Measurements from ENCODE around the gene DSPP. TPM values are rescaled to one million over a fixed set of nuclear protein-coding genes. Genes with fewer than 3 reads are reported as not detected.

Gene DSPP
- total RNA-seq, 2 donors from 2014 or later: not detected

GRCh38 chr4:87575983-87576382, 32.3 kb upstream of the DSPP start:
- DNase-seq (ENCODE audit: low spot score): no peak
- intact Hi-C loops (cut with DNase I): no loop called here
- Histone ChIP-seq H3K27me3 (replicated peaks; ENCODE audit: insufficient read depth) (no peaks in the 10 kb centered on the region), H3K9me3 (no peaks in the 10 kb centered on the region), H3K4me3 (no peak overlapping the region), H3K27ac (no peak overlapping the region), H3K36me3 (no peaks in the 10 kb centered on the region), H3K4me1 (replicated peaks) (no peaks in the 10 kb centered on the region)
- TF ChIP-seq POLR2A (IDR thresholded peaks at IDR 0.05): no peak
- no peak for TF ChIP-seq POLR2AphosphoS5 (IDR thresholded peaks at IDR 0.05)
- no peak for TF ChIP-seq CTCF (IDR thresholded peaks at IDR 0.05)

DNA sequence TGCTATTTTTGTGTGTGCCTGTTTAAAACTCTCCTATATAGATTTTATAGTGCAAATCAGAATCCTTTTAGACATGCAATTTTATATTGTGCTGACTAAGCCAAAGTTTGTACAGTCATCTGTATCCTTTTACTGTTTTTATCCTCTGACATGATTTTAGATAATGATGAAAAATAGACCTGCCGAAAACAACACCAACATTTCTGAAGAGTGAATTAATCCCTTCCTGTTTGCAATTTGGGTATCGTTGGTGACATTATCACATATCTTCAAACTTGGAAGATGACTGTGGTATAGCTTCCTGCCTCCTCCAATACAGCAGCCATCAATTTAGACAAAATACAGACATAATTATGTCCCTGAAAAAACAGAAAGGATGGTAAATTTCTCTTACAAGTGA, 28.9 kb upstream of the DSPP start:
- no peaks in the 10 kb centered on the region for H3K36me3 ChIP-seq
- H3K27ac ChIP-seq: no peak overlapping the region
- TF ChIP-seq POLR2A (IDR thresholded peaks at IDR 0.05): no peak
- no peak for TF ChIP-seq POLR2AphosphoS5 (IDR thresholded peaks at IDR 0.05)
- no peak for TF ChIP-seq CTCF (IDR thresholded peaks at IDR 0.05)
- H3K9me3 ChIP-seq: no peaks in the 10 kb centered on the region
- no peak overlapping the region for H3K4me3 ChIP-seq
- H3K4me1 ChIP-seq (replicated peaks): no peaks in the 10 kb centered on the region
- intact Hi-C loops (cut with DNase I): no loop called here
- WGBS: 28% methylated on average over 2 of the region's 2 CpGs
- DNase-seq (ENCODE audit: low spot score): no peak
- H3K27me3 ChIP-seq (replicated peaks; ENCODE audit: insufficient read depth): no peaks in the 10 kb centered on the region

DNA sequence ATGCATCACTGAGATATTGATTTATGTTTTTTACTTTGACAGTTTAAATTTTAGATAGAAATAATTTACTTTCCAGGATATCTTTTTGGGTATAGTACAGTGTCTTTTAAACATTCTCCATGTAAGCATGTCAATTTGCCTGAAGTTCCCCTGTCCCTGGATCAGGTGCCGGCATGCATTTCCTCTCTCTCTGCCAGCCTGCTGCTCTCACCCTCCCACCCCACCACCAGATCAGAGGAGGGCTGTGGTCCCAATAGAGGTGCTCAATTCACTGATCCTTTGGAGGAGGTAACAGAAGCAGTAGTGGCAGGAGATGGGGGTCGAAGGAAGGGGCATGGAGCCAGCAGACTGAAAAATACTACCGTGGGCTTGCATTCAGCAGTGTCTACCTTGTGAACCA, 28.3 kb upstream of the DSPP start:
- Histone ChIP-seq H3K9me3 (no peaks in the 10 kb centered on the region), H3K4me1 (replicated peaks) (no peaks in the 10 kb centered on the region), H3K27ac (no peak overlapping the region), H3K36me3 (no peaks in the 10 kb centered on the region), H3K27me3 (replicated peaks; ENCODE audit: insufficient read depth) (no peaks in the 10 kb centered on the region), H3K4me3 (no peak overlapping the region)
- no peak for TF ChIP-seq POLR2AphosphoS5 (IDR thresholded peaks at IDR 0.05)
- intact Hi-C loops (cut with DNase I): no loop called here
- WGBS: 72% methylated on average over 3 of the region's 3 CpGs
- DNase-seq (ENCODE audit: low spot score): no peak

DNA sequence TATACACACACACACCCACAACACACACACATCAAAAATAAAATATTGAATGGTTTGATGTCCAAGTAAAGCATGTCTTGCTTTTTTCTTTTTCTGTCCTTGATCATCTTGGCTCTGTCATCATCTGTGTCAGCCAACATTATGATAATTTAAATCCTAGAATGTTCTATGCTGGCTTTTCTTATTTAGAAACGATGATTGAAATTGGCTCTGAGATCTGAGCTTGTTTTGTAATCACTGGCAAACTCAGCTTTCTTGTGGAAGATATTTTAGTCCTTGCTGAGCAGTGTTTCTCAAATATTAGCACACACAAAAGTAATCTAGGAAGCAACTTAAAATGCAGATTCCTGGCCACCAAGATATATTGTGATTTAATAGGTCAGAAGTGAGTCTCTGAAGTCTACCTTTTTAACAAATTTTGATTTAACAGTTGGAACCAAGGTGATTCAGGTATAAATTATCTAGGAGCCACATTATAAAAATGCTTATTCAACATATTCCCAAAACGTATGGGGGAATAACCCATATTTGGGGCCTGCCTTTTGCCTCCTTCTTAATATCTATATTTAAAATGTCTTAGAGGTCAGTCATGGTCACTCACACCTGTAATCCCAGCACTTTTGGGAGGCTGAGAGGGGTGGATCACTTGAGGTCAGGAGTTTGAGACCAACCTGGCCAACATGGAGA, 24.0 kb upstream of the DSPP start:
- Histone ChIP-seq H3K27me3 (replicated peaks; ENCODE audit: insufficient read depth) (no peaks in the 10 kb centered on the region), H3K36me3 (no peaks in the 10 kb centered on the region), H3K4me1 (replicated peaks) (no peaks in the 10 kb centered on the region), H3K9me3 (no peaks in the 10 kb centered on the region), H3K4me3 (no peak overlapping the region), H3K27ac (no peak overlapping the region)
- TF ChIP-seq POLR2AphosphoS5 (IDR thresholded peaks at IDR 0.05) (no peak), POLR2A (IDR thresholded peaks at IDR 0.05) (no peak), CTCF (IDR thresholded peaks at IDR 0.05) (no peak)
- 82% methylated on average over 2 of the region's 2 CpGs for WGBS
- no peak for DNase-seq (ENCODE audit: low spot score)
- intact Hi-C loops (cut with DNase I): no loop called here

GRCh38 chr4:87589531-87589930, 18.8 kb upstream of the DSPP start:
- no peak for DNase-seq (ENCODE audit: low spot score)
- intact Hi-C loops (cut with DNase I): no loop called here
- no peaks in the 10 kb centered on the region for H3K36me3 ChIP-seq
- no peaks in the 10 kb centered on the region for H3K9me3 ChIP-seq
- no peak overlapping the region for H3K4me3 ChIP-seq
- TF ChIP-seq CTCF (IDR thresholded peaks at IDR 0.05) (no peak), POLR2AphosphoS5 (IDR thresholded peaks at IDR 0.05) (no peak), POLR2A (IDR thresholded peaks at IDR 0.05) (no peak)
- H3K27ac ChIP-seq: no peak overlapping the region
- H3K4me1 ChIP-seq (replicated peaks): no peaks in the 10 kb centered on the region
- H3K27me3 ChIP-seq (replicated peaks; ENCODE audit: insufficient read depth): no peaks in the 10 kb centered on the region
